ENCODE data around the gene USP15. TPM values are rescaled to one million over a fixed set of nuclear protein-coding genes. Genes with fewer than 3 reads are reported as not detected.

The USP15 gene
- total RNA-seq, 2 donors from 2014 or later, result 27.9 to 29.1 TPM

DNA sequence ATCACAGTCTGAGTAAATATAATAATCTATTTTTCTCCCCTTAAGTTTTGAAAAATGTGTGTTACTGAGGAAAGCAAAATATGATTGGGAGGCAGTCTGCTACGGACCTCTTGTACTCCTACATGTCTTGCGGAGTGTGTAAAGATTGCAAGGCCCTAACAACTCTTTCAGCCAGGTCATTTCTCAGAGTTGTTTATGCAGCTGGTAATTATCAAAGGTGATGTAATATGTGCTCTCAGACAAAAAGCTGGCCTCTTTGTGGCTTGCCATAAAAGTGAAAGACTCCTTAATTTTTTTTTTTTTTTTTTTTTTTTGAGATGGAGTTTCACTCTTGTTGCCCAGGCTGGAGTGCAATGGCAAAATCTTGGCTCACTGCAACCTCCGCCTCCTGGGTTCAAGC lies 165.9 kb downstream of the USP15 start:
- Histone ChIP-seq H3K36me3 (ENCODE audit: control insufficient read depth, insufficient read depth, low read length) (no peaks in the 10 kb centered on the region), H3K27me3 (ENCODE audit: control insufficient read depth, insufficient read depth, low read length, poor library complexity, severe bottlenecking) (peaks cover 8% of the 10 kb centered on the region), H3K4me3 (ENCODE audit: low read length) (no peak overlapping the region), H3K9me3 (ENCODE audit: control insufficient read depth, low read length) (no peaks in the 10 kb centered on the region), H3K4me1 (ENCODE audit: control insufficient read depth, insufficient read depth, low read length) (no peaks in the 10 kb centered on the region), H3K27ac (ENCODE audit: low read depth, low read length) (no peak overlapping the region), H3K9ac (ENCODE audit: extremely low read depth, low read length, poor library complexity, severe bottlenecking) (no peak overlapping the region)
- TF ChIP-seq, protein P1, sequence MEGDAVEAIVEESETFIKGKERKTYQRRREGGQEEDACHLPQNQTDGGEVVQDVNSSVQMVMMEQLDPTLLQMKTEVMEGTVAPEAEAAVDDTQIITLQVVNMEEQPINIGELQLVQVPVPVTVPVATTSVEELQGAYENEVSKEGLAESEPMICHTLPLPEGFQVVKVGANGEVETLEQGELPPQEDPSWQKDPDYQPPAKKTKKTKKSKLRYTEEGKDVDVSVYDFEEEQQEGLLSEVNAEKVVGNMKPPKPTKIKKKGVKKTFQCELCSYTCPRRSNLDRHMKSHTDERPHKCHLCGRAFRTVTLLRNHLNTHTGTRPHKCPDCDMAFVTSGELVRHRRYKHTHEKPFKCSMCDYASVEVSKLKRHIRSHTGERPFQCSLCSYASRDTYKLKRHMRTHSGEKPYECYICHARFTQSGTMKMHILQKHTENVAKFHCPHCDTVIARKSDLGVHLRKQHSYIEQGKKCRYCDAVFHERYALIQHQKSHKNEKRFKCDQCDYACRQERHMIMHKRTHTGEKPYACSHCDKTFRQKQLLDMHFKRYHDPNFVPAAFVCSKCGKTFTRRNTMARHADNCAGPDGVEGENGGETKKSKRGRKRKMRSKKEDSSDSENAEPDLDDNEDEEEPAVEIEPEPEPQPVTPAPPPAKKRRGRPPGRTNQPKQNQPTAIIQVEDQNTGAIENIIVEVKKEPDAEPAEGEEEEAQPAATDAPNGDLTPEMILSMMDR (conservative IDR thresholded peaks at IDR 0.05), result no peak
- WGBS, 2 experiments (ENCODE audit: insufficient coverage in 1 of 2, insufficient read length in 1 of 2), result 94 to 100% methylated on average over 2 to 3 of the region's 3 CpGs
- Mint-ChIP-seq H3K4me1 (no peaks in the 10 kb centered on the region), H3K36me3 (ENCODE audit: low read depth) (no peaks in the 10 kb centered on the region), H3K27me3 (ENCODE audit: insufficient read depth) (peaks cover 20% of the 10 kb centered on the region), H3K4me3 (no peak overlapping the region), H3K9me3 (peaks cover 11% of the 10 kb centered on the region), H3K27ac (no peak overlapping the region)
- DNase-seq, result no peak

DNA sequence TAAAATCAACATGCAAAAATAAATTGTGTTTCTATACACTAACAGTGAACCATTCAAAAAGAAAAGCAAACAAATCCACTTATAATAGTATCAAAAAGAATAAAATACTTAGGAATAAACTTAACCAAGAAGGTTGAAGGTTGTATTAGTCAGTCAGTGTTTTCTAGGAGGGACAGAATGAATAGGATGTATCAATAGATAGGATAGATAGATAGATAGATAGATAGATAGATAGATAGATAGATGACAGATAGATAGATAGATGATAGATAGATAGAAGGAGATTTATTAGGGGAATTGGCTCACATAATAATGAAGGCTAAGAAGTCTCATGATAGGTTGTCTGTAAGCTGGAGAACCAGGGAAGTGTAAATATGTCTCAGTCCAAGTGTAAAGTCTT lies 169.3 kb downstream of the USP15 start:
- no peak overlapping the region for H3K4me3 Mint-ChIP-seq
- TF ChIP-seq, protein P1 (conservative IDR thresholded peaks at IDR 0.05), result no peak

DNA sequence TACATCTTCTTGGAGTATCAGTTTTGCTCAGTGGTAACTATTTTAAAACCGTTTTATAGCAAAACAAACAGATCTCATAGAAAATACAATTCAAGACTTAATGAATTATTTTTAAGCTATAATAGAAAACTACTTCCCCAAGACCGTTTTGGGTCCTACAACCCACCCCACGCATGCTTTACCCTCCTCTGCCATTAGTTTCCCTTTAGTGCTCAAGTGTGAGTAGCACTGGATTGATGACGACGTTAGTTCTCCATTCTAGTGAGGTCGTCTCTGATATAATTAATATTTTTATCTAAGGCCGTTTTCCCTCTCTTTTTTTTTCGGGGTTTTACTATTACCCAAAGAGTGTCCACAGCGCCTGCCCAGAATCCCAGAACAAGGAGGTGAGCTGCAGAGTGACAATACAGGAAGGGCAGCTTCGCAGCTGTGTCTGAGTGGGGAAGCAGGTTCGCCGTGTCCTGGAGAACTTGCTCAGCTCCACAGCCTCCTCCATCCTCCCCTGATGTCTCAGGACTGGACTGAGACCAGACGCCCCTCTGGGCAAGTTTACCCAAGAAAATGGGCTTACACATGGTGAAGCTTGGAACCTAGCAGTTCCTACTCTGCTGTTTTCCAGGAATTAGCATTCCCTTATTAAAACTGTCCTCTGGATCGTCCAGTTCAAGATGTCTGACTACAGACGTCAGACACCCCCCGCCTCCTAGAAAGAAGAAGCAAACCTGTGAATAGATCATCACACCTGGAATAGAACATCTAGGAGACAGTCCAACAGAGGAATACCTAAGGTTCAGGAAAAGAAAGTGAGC lies 174.5 kb downstream of the USP15 start:
- H3K36me3 Mint-ChIP-seq (ENCODE audit: low read depth), result no peaks in the 10 kb centered on the region
- Histone ChIP-seq H3K27ac (ENCODE audit: low read depth, low read length) (no peak overlapping the region), H3K27me3 (ENCODE audit: control insufficient read depth, insufficient read depth, low read length, poor library complexity, severe bottlenecking) (peaks cover 55% of the 10 kb centered on the region)

More for the DNA sequence above, 169.3 kb downstream of the USP15 start:
- peaks cover 51% of the 10 kb centered on the region for H3K27me3 Mint-ChIP-seq (ENCODE audit: insufficient read depth)
- no peak for DNase-seq
- H3K9me3 Mint-ChIP-seq, result peaks cover 9% of the 10 kb centered on the region
- no peaks in the 10 kb centered on the region for H3K4me1 Mint-ChIP-seq
- H3K36me3 ChIP-seq (ENCODE audit: control insufficient read depth, insufficient read depth, low read length), result no peaks in the 10 kb centered on the region
- no peak overlapping the region for H3K27ac ChIP-seq (ENCODE audit: low read depth, low read length)
- H3K4me1 ChIP-seq (ENCODE audit: control insufficient read depth, insufficient read depth, low read length), result no peaks in the 10 kb centered on the region
- H3K27me3 ChIP-seq (ENCODE audit: control insufficient read depth, insufficient read depth, low read length, poor library complexity, severe bottlenecking), result peaks cover 39% of the 10 kb centered on the region
- H3K9me3 ChIP-seq (ENCODE audit: control insufficient read depth, low read length), result no peaks in the 10 kb centered on the region
- H3K4me3 ChIP-seq (ENCODE audit: low read length), result no peak overlapping the region
- H3K27ac Mint-ChIP-seq, result no peak overlapping the region
- H3K36me3 Mint-ChIP-seq (ENCODE audit: low read depth), result no peaks in the 10 kb centered on the region
- no peak overlapping the region for H3K9ac ChIP-seq (ENCODE audit: extremely low read depth, low read length, poor library complexity, severe bottlenecking)

More for the DNA sequence above, 174.5 kb downstream of the USP15 start:
- Mint-ChIP-seq H3K4me3 (peak overlapping the region; percentile 66), H3K27ac (no peak overlapping the region), H3K9me3 (no peaks in the 10 kb centered on the region), H3K4me1 (peaks cover 10% of the 10 kb centered on the region), H3K27me3 (ENCODE audit: insufficient read depth) (peaks cover 73% of the 10 kb centered on the region)
- H3K9ac ChIP-seq (ENCODE audit: extremely low read depth, low read length, poor library complexity, severe bottlenecking), result no peak overlapping the region
- WGBS, 2 experiments (ENCODE audit: insufficient coverage in 1 of 2, insufficient read length in 1 of 2), result 67 to 68% methylated on average over 7 to 16 of the region's 16 CpGs
- no peaks in the 10 kb centered on the region for H3K36me3 ChIP-seq (ENCODE audit: control insufficient read depth, insufficient read depth, low read length)
- peaks cover 2% of the 10 kb centered on the region for H3K4me1 ChIP-seq (ENCODE audit: control insufficient read depth, insufficient read depth, low read length)
- TF ChIP-seq, protein P1 (conservative IDR thresholded peaks at IDR 0.05), result no peak
- peak; percentile 53 for DNase-seq
- peak overlapping the region; percentile 81 for H3K4me3 ChIP-seq (ENCODE audit: low read length)
- H3K9me3 ChIP-seq (ENCODE audit: control insufficient read depth, low read length), result no peaks in the 10 kb centered on the region

Measured in endodermal cell (in vitro differentiated cells).